H9 (cell line): ENCODE measurements around the gene ZNF418. TPM values are rescaled to one million over a fixed set of nuclear protein-coding genes. Genes with fewer than 3 reads are reported as not detected.

Experiments
- DNase-seq: peaks from one replicate; pipeline ENCODE4 v3.0.0-alpha.2; 2017
- H2AFZ ChIP-seq: one replicate; pipeline ENCODE4 v1.6.1; 2013; ENCODE audit warnings: mild to moderate bottlenecking, low read length, control low read depth, moderate library complexity
- H2AK5ac ChIP-seq: 2 replicates; pipeline ENCODE4 v1.6.1; 2013; ENCODE audit warnings: low read length, control low read depth, mixed read lengths; ENCODE audit not compliant: insufficient read length
- H2BK120ac ChIP-seq: one replicate; pipeline ENCODE4 v1.6.1; 2013; ENCODE audit warnings: low read depth, mild to moderate bottlenecking, low read length, control low read depth, inconsistent platforms; ENCODE audit not compliant: poor library complexity, severe bottlenecking
- H2BK12ac ChIP-seq: 2 replicates; pipeline ENCODE4 v1.6.1; 2013; ENCODE audit warnings: low read length, control low read depth, mixed read lengths, low read depth; ENCODE audit not compliant: insufficient read length
- H2BK15ac ChIP-seq: 2 replicates; pipeline ENCODE4 v1.6.1; 2013; ENCODE audit warnings: low read depth, low read length, control low read depth
- H2BK20ac ChIP-seq: one replicate; pipeline ENCODE4 v1.6.1; 2013; ENCODE audit warnings: low read depth, mild to moderate bottlenecking, low read length, control low read depth, inconsistent platforms; ENCODE audit not compliant: poor library complexity, severe bottlenecking
- H2BK5ac ChIP-seq: 2 replicates; pipeline ENCODE4 v1.6.1; 2013; ENCODE audit warnings: low read length, control low read depth, mixed read lengths; ENCODE audit not compliant: insufficient read length
- H3K14ac ChIP-seq: 2 replicates; pipeline ENCODE4 v1.6.1; 2013; ENCODE audit warnings: low read length, control low read depth; ENCODE audit not compliant: insufficient read depth
- H3K18ac ChIP-seq: 2 replicates; pipeline ENCODE4 v1.6.1; 2013; ENCODE audit warnings: low read depth, mild to moderate bottlenecking, mixed read lengths, low read length, control low read depth; ENCODE audit not compliant: insufficient read length
- H3K23ac ChIP-seq: 2 replicates; pipeline ENCODE4 v1.6.1; 2013; ENCODE audit warnings: low read length, control low read depth, mixed read lengths, low read depth; ENCODE audit not compliant: insufficient read length
- H3K23me2 ChIP-seq: 2 replicates; pipeline ENCODE4 v1.6.1; 2013; ENCODE audit warnings: low read depth, mild to moderate bottlenecking, mixed read lengths, low read length, control low read depth; ENCODE audit not compliant: insufficient read length, poor library complexity, severe bottlenecking
- H3K27ac ChIP-seq: 2 replicates; pipeline ENCODE4 v1.5.1; 2013; ENCODE audit warnings: low read length, control low read depth, mixed read lengths, low read depth; ENCODE audit not compliant: insufficient read length
- H3K27me3 ChIP-seq: 2 replicates; pipeline ENCODE4 v1.6.1; 2013; ENCODE audit warnings: low read length, control low read depth, inconsistent platforms; ENCODE audit not compliant: insufficient read depth
- H3K4ac ChIP-seq: 2 replicates; pipeline ENCODE4 v1.6.1; 2013; ENCODE audit warnings: low read depth, mild to moderate bottlenecking, control low read depth, inconsistent platforms, low read length, moderate library complexity
- H3K4me1 ChIP-seq: 2 replicates; pipeline ENCODE4 v1.6.1; 2013; ENCODE audit warnings: low read length, control low read depth, inconsistent platforms; ENCODE audit not compliant: insufficient read depth
- H3K4me2 ChIP-seq: 2 replicates; pipeline ENCODE4 v1.6.1; 2013; ENCODE audit warnings: low read length, control low read depth, mixed read lengths; ENCODE audit not compliant: insufficient read length, insufficient read depth
- H3K56ac ChIP-seq: 2 replicates; pipeline ENCODE4 v1.6.1; 2013; ENCODE audit warnings: low read depth, mild to moderate bottlenecking, mixed read lengths, low read length, control low read depth; ENCODE audit not compliant: insufficient read length
- H3K79me1 ChIP-seq: 2 replicates; pipeline ENCODE4 v1.6.1; 2013; ENCODE audit warnings: low read depth, mild to moderate bottlenecking, moderate library complexity, low read length, control low read depth, inconsistent platforms; ENCODE audit not compliant: insufficient read depth, poor library complexity, severe bottlenecking
- H3K79me2 ChIP-seq: 2 replicates; pipeline ENCODE4 v1.6.1; 2013; ENCODE audit warnings: low read length, control low read depth, inconsistent platforms; ENCODE audit not compliant: insufficient read depth
- H3K9ac ChIP-seq: 2 replicates; pipeline ENCODE4 v1.6.1; 2013; ENCODE audit warnings: low read length, control low read depth, mixed read lengths; ENCODE audit not compliant: insufficient read length; ENCODE audit errors: extremely low read depth
- H3K9me3 ChIP-seq: one replicate; pipeline ENCODE4 v1.6.1; 2013; ENCODE audit warnings: low read depth, low read length, inconsistent platforms; ENCODE audit not compliant: control insufficient read depth
- H3T11ph ChIP-seq: one replicate; pipeline ENCODE4 v1.6.1; 2013; ENCODE audit warnings: mild to moderate bottlenecking, low read length, control low read depth, inconsistent platforms
- H4K20me1 ChIP-seq: one replicate; pipeline ENCODE4 v1.6.1; 2013; ENCODE audit not compliant: control insufficient read depth, insufficient read length, insufficient read depth
- H4K5ac ChIP-seq: 2 replicates; pipeline ENCODE4 v1.6.1; 2013; ENCODE audit warnings: low read depth, mild to moderate bottlenecking, mixed read lengths, low read length, control low read depth; ENCODE audit not compliant: insufficient read length
- H4K8ac ChIP-seq: replicated peaks from 2 replicates; pipeline ENCODE4 v1.6.1; 2013; ENCODE audit warnings: low read length, control low read depth, mixed read lengths, low read depth; ENCODE audit not compliant: insufficient read length
- H4K91ac ChIP-seq: 2 replicates; pipeline ENCODE4 v1.6.1; 2013; ENCODE audit warnings: low read depth, mild to moderate bottlenecking, moderate library complexity, mixed read lengths, low read length, control low read depth; ENCODE audit not compliant: insufficient read length
- H3K27ac Mint-ChIP-seq, 3 experiments: 2 replicates in 2 of 3; 3 replicates in 1 of 3; pipeline ENCODE4 v1.8.0; 2020 to 2021; ENCODE audit warnings: mixed read lengths in 3 of 3, mild to moderate bottlenecking in 1 of 3, moderate library complexity in 1 of 3
- H3K27me3 Mint-ChIP-seq: 2 replicates; pipeline ENCODE4 v1.8.0; 2021; ENCODE audit warnings: low read depth, mild to moderate bottlenecking, moderate library complexity, mixed read lengths
- H3K36me3 Mint-ChIP-seq, 3 experiments: 2 replicates in 2 of 3; 3 replicates in 1 of 3; pipeline ENCODE4 v1.8.0; 2020 to 2021; ENCODE audit warnings: low read depth in 3 of 3, mixed read lengths in 3 of 3; ENCODE audit not compliant: insufficient read depth in 1 of 3
- H3K4me1 Mint-ChIP-seq, 2 experiments: 2 replicates each; pipeline ENCODE4 v1.8.0; 2020; ENCODE audit warnings: mixed read lengths in 2 of 2
- H3K4me3 Mint-ChIP-seq, 2 experiments: 2 replicates in 1 of 2; 3 replicates in 1 of 2; pipeline ENCODE4 v1.8.0; 2020 to 2021; ENCODE audit warnings: mild to moderate bottlenecking in 2 of 2, mixed read lengths in 2 of 2, moderate library complexity in 1 of 2
- H3K9me3 Mint-ChIP-seq, 2 experiments: 2 replicates in 1 of 2; 3 replicates in 1 of 2; pipeline ENCODE4 v1.8.0; 2020; ENCODE audit warnings: mild to moderate bottlenecking in 2 of 2, mixed read lengths in 2 of 2, moderate library complexity in 1 of 2
- WGBS: extraction: QIAGEN DNeasy Blood & Tissue Kit; methylation state at CpG from one replicate; pipeline ENCODE4 v1.1.7; 2013; ENCODE audit warnings: missing lambda C conversion rate, low lambda C conversion rate, mixed read lengths; ENCODE audit not compliant: insufficient read length; ENCODE audit errors: extremely low coverage; 5-methylcytosine and 5-hydroxymethylcytosine counted together
- total RNA-seq: library from RNA; stranded (reverse); gene quantifications from 2 replicates; pipeline ENCODE4 v1.2.1, GENCODE V29; 2021
- TF ChIP-seq, protein P1 (sequence below): fragments of 200-600 bp; sonication (generic); conservative IDR thresholded peaks from 3 replicates; pipeline ENCODE4 v1.8.0; 2021; ENCODE audit warnings: antibody characterized with exemption, mild to moderate bottlenecking

Gene ZNF418
- total RNA-seq, 1 experiment from 2014 or later = 26.2 TPM

- no peaks in the 10 kb centered on the region for H3K79me1 ChIP-seq
- H2BK120ac ChIP-seq = peak within 1 kb of the TSS; percentile 86
- no peak within 1 kb of the TSS for H2BK20ac ChIP-seq
- H2BK5ac ChIP-seq = peak within 1 kb of the TSS; percentile 7
- no peaks in the 10 kb centered on the region for H3K9me3 ChIP-seq
- peak within 1 kb of the TSS; percentile 39 for H3K56ac ChIP-seq
- Mint-ChIP-seq H3K9me3 (peaks cover 0 to 12% of the 10 kb centered on the region in 2 experiments; a peak in 3 of 5 replicates), H3K4me1 (peaks cover 39 to 41% of the 10 kb centered on the region in 2 experiments), H3K27ac (peak within 1 kb of the TSS; percentile 81 to 97 (median 96)), H3K36me3 (peaks cover 31 to 43% (median 36%) of the 10 kb centered on the region in 3 experiments), H3K27me3 (no peaks in the 10 kb centered on the region), H3K4me3 (peak within 1 kb of the TSS; percentile 93 to 95)
- H3K23me2 ChIP-seq = peaks cover 10% of the 10 kb centered on the region
- H3K4me2 ChIP-seq = peak within 1 kb of the TSS; percentile 100
- peak within 1 kb of the TSS; percentile 68 for H3K27ac ChIP-seq
- peak within 1 kb of the TSS; percentile 99 for H3K9ac ChIP-seq
- H2BK15ac ChIP-seq = no peak within 1 kb of the TSS
- DNase-seq = peak; percentile 94
- TF ChIP-seq, protein P1, sequence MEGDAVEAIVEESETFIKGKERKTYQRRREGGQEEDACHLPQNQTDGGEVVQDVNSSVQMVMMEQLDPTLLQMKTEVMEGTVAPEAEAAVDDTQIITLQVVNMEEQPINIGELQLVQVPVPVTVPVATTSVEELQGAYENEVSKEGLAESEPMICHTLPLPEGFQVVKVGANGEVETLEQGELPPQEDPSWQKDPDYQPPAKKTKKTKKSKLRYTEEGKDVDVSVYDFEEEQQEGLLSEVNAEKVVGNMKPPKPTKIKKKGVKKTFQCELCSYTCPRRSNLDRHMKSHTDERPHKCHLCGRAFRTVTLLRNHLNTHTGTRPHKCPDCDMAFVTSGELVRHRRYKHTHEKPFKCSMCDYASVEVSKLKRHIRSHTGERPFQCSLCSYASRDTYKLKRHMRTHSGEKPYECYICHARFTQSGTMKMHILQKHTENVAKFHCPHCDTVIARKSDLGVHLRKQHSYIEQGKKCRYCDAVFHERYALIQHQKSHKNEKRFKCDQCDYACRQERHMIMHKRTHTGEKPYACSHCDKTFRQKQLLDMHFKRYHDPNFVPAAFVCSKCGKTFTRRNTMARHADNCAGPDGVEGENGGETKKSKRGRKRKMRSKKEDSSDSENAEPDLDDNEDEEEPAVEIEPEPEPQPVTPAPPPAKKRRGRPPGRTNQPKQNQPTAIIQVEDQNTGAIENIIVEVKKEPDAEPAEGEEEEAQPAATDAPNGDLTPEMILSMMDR = peak; percentile 55
- H3K79me2 ChIP-seq = peaks cover 36% of the 10 kb centered on the region
- peak within 1 kb of the TSS; percentile 98 for H3K14ac ChIP-seq
- H3K27me3 ChIP-seq = no peaks in the 10 kb centered on the region
- no CpG with 5 or more reads among the region's 43 CpGs for WGBS
- H3K23ac ChIP-seq = no peak within 1 kb of the TSS
- peak within 1 kb of the TSS; percentile 77 for H4K5ac ChIP-seq
- peak within 1 kb of the TSS; percentile 44 for H3K4ac ChIP-seq
- no peak within 1 kb of the TSS for H2BK12ac ChIP-seq
- no peak within 1 kb of the TSS for H4K91ac ChIP-seq
- peak within 1 kb of the TSS; percentile 25 for H2AK5ac ChIP-seq
- H3K18ac ChIP-seq = peak within 1 kb of the TSS; percentile 98
- no peak within 1 kb of the TSS for H4K8ac ChIP-seq
- H2AFZ ChIP-seq = no peak within 1 kb of the TSS
- 0 out of 2 replicates have a peak, but pooled peaks cover 3% of the 10 kb centered on the region for H3K4me1 ChIP-seq
- H4K20me1 ChIP-seq = no peaks in the 10 kb centered on the region
- H3T11ph ChIP-seq = no peak within 1 kb of the TSS
Measured at GRCh38 chr19:57888560-57889231, 46.5 kb downstream of the ZNF418 start, which contains the start of gene ZNF814. TSS of gene ZNF814 (minus strand) at chr19:57889037. CDS start at chr19:57888802, 235 bp downstream.
